K562 (cell line): ENCODE measurements around the gene ARL4D. TPM values are rescaled to one million over a fixed set of nuclear protein-coding genes. Genes with fewer than 3 reads are reported as not detected.

Source experiments
- ATAC-seq: fragments of 200-7000 bp; cut with Tn5 transposase; 3 replicates; pipeline ENCODE4 v1.9.1; 2020; ENCODE audit warnings: moderate library complexity
- BruUV-seq: library from RNA; stranded (reverse); fragments of 400-500 nt; replicated peaks from 2 replicates; lab custom pipeline; 2021; lab: Mats Ljungman, UMichigan
- CTCF ChIA-PET: fragments of 300-600 bp; formaldehyde crosslinking; extraction: SDS; loops from one replicate; lab custom pipeline; 2021; ENCODE audit warnings: low intra/inter-chr PET ratio; lab: Yijun Ruan, JAX
- POLR2A ChIA-PET: fragments of 300-600, 350-650 bp; sonication (Branson Sonifier 250); formaldehyde crosslinking; extraction: SDS; loops from one replicate; lab custom pipeline; 2021; ENCODE audit warnings: antibody characterized with exemption, inconsistent platforms; lab: Yijun Ruan, JAX
- DNase-seq, 4 experiments: peaks; one replicate each; pipeline versions ENCODE4 v3.0.0 to v3.0.0-alpha.2; 2011 to 2018; ENCODE audit warnings: low spot score in 3 of 4, mixed read lengths in 3 of 4; ENCODE audit errors: extremely low read depth in 1 of 4
- FAIRE-seq: peaks from 2 replicates; lab custom pipeline; 2011; peaks lifted over from hg19 to GRCh38; lab: Jason Lieb, UNC
- H2AFZ ChIP-seq: 2 replicates; pipeline ENCODE4 v1.6.0; 2011; ENCODE audit warnings: low read depth, low read length, control low read depth, inconsistent platforms
- H3K27ac ChIP-seq: fragments of 200-600 bp; 3 replicates; pipeline ENCODE4 v1.8.0; 2011; ENCODE audit warnings: low read depth, mild to moderate bottlenecking, control low read depth, inconsistent platforms, low read length, moderate library complexity, mixed read lengths; ENCODE audit errors: extremely low read depth
- H3K27me3 ChIP-seq, 2 experiments: fragments of 300-600 bp in 1 of 2; 2 replicates in 1 of 2; 3 replicates in 1 of 2; pipeline versions ENCODE4 v1.6.0 to v1.8.0; 2011; ENCODE audit warnings: inconsistent platforms in 2 of 2, low read length in 2 of 2, mild to moderate bottlenecking in 1 of 2, mixed read lengths in 1 of 2, moderate library complexity in 1 of 2; ENCODE audit not compliant: control insufficient read depth in 2 of 2, insufficient read depth in 2 of 2
- H3K36me3 ChIP-seq: fragments of 300-600 bp; 3 replicates; pipeline ENCODE4 v1.8.0; 2011; ENCODE audit warnings: mild to moderate bottlenecking, low read length, inconsistent platforms; ENCODE audit not compliant: control insufficient read depth, insufficient read depth
- H3K4me1 ChIP-seq, 2 experiments: fragments of 200-600 bp in 1 of 2; replicated peaks in 1 of 2; 2 replicates in 1 of 2; 3 replicates in 1 of 2; pipeline versions ENCODE4 v1.5.1 to v1.8.0; 2011; ENCODE audit warnings: inconsistent platforms in 2 of 2, low read length in 2 of 2, mild to moderate bottlenecking in 1 of 2, mixed read lengths in 1 of 2, moderate library complexity in 1 of 2; ENCODE audit not compliant: control insufficient read depth in 2 of 2, insufficient read depth in 2 of 2
- H3K4me2 ChIP-seq: 2 replicates; pipeline ENCODE4 v1.6.1; 2011; ENCODE audit warnings: low read length, control low read depth, inconsistent platforms, mixed read lengths; ENCODE audit not compliant: insufficient read depth
- H3K4me3 ChIP-seq: fragments of 200-600 bp; sonication (generic), shearing (Covaris generic); 2 replicates; pipeline ENCODE4 v1.5.1; 2016; ENCODE audit warnings: control low read depth, inconsistent platforms
- H3K79me2 ChIP-seq: fragments of 200-600 bp; 3 replicates; pipeline ENCODE4 v1.8.0; 2011; ENCODE audit warnings: low read length, inconsistent platforms; ENCODE audit not compliant: control insufficient read depth, insufficient read depth
- H3K9ac ChIP-seq, 2 experiments: 2 replicates each; pipeline versions ENCODE4 v1.6.0 to v1.6.1; 2011; ENCODE audit warnings: low read depth in 2 of 2, low read length in 2 of 2, control low read depth in 1 of 2, inconsistent platforms in 1 of 2, mild to moderate bottlenecking in 1 of 2, mixed read lengths in 1 of 2; ENCODE audit not compliant: insufficient read depth in 1 of 2
- H3K9me1 ChIP-seq: one replicate; pipeline ENCODE4 v1.6.0; 2011; ENCODE audit warnings: inconsistent platforms, mild to moderate bottlenecking, low read length, moderate library complexity; ENCODE audit not compliant: control insufficient read depth, insufficient read depth
- H3K9me3 ChIP-seq: replicated peaks from 2 replicates; pipeline ENCODE4 v1.5.1; 2011; ENCODE audit warnings: low read depth, low read length, inconsistent platforms; ENCODE audit not compliant: control insufficient read depth, insufficient read depth
- H4K20me1 ChIP-seq: replicated peaks from 2 replicates; pipeline ENCODE4 v1.6.1; 2011; ENCODE audit warnings: low read length, inconsistent platforms, mixed read lengths; ENCODE audit not compliant: control insufficient read depth, insufficient read depth
- HNRNPH1 ChIP-seq: fragments of 200-400 bp; formaldehyde crosslinking; optimal IDR thresholded peaks from 2 replicates; pipeline ENCODE3; 2017; ENCODE audit warnings: low read depth, mild to moderate bottlenecking, low read length, moderate library complexity
- WGBS: fragments of 100-300 bp; shearing (Covaris generic); methylation state at CpG from one replicate; pipeline ENCODE4 v1.1.6; 2016; ENCODE audit warnings: low coverage, mixed read lengths; ENCODE audit not compliant: insufficient coverage; ENCODE audit errors: missing lambda C conversion rate; 5-methylcytosine and 5-hydroxymethylcytosine counted together
- in situ Hi-C: fragments of 300-500 bp; cut with MboI; formaldehyde crosslinking; loops from 4 replicates; pipeline ENCODE4 v1.15.0; 2018; ENCODE audit warnings: inconsistent platforms, mixed read lengths
- intact Hi-C: fragments of 100-400 bp; cut with micrococcal nuclease; formaldehyde crosslinking; loops from 2 replicates; pipeline ENCODE4 v1.14.2; 2022
- polyA plus RNA-seq, 8 experiments: library from polyadenylated mRNA; depleted of rRNA in 4 of 8; stranded (reverse) in 5 of 8; unstranded in 3 of 8; fragments of >200 nt; fragmentation: Nextera tagmentation in 2 of 8; fragmentation: Illumina TruSeq in 1 of 8; extraction: Ambion mirVana in 2 of 8; extraction: Trizol in 1 of 8; gene quantifications; 2 replicates each; pipeline versions ENCODE4 v1.2.1 to v1.2.3, GENCODE V29; 2011 to 2014; ENCODE audit warnings: inconsistent platforms in 1 of 8, missing spikeins in 1 of 8
- total RNA-seq, 7 experiments: library from RNA; depleted of rRNA in 6 of 7; stranded (reverse); fragments of >200 nt in 6 of 7; fragmentation: Illumina TruSeq in 2 of 7; extraction: Trizol in 2 of 7; gene quantifications; 2 replicates each; pipeline versions ENCODE4 v1.2.1 to v1.2.3, GENCODE V29; 2011 to 2021; ENCODE audit warnings: low replicate concordance in 1 of 7
- TF ChIP-seq, protein P1 (sequence below), 3 experiments: IDR thresholded peaks in 2 of 3; conservative IDR thresholded peaks in 1 of 3; 2 replicates each; pipeline ENCODE4 v1.5.1; 2011 to 2012; ENCODE audit warnings: low read length in 3 of 3, mild to moderate bottlenecking in 3 of 3, control low read depth in 2 of 3, improper control_type of control experiment in 1 of 3, inconsistent platforms in 1 of 3, low read depth in 1 of 3, mixed read lengths in 1 of 3, moderate library complexity in 1 of 3; ENCODE audit not compliant: insufficient read depth in 2 of 3

The ARL4D gene
- total and polyA plus RNA-seq, 9 of the 15 experiments (the other 6 are each of a cell fraction or from before 2014, with no cell fraction given) = 0.07 to 0.53 (median 0.28) TPM; not detected in 1

GRCh38 chr17:43428524-43428923 lies 29.7 kb downstream of the ARL4D start:
- Histone ChIP-seq H3K4me2 (no peak overlapping the region), H3K4me3 (no peak overlapping the region), H3K27ac (no peak overlapping the region), H3K36me3 (no peaks in the 10 kb centered on the region), H3K27me3 (peaks cover 21 to 47% of the 10 kb centered on the region in 2 experiments), H3K9me1 (no peaks in the 10 kb centered on the region), H3K79me2 (no peaks in the 10 kb centered on the region), H2AFZ (no peak overlapping the region), H3K9me3 (no peaks in the 10 kb centered on the region), H3K9ac (no peak overlapping the region), H4K20me1 (no peaks in the 10 kb centered on the region), H3K4me1 (no peaks in the 10 kb centered on the region; a peak in 1 of 5 replicates)
- intact Hi-C loops = no loop called here
- BruUV-seq = no TSS peak
- ChIA-PET POLR2A (no interaction called here), CTCF (interaction anchor here (0.7 to 1.2 kb wide), 2 partner anchors 35 to 58 kb away, joined by 3 to 5 read pairs; no protein-coding TSS in a partner anchor)
- ATAC-seq (no peak), DNase-seq (no peak), FAIRE-seq (no peak)
- WGBS = 3% methylated on average over 5 of the region's 5 CpGs
- in situ Hi-C loops = no loop called here
- TF ChIP-seq, protein P1, sequence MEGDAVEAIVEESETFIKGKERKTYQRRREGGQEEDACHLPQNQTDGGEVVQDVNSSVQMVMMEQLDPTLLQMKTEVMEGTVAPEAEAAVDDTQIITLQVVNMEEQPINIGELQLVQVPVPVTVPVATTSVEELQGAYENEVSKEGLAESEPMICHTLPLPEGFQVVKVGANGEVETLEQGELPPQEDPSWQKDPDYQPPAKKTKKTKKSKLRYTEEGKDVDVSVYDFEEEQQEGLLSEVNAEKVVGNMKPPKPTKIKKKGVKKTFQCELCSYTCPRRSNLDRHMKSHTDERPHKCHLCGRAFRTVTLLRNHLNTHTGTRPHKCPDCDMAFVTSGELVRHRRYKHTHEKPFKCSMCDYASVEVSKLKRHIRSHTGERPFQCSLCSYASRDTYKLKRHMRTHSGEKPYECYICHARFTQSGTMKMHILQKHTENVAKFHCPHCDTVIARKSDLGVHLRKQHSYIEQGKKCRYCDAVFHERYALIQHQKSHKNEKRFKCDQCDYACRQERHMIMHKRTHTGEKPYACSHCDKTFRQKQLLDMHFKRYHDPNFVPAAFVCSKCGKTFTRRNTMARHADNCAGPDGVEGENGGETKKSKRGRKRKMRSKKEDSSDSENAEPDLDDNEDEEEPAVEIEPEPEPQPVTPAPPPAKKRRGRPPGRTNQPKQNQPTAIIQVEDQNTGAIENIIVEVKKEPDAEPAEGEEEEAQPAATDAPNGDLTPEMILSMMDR (IDR thresholded peaks at IDR 0.05 in 2 of 3, conservative IDR thresholded peaks at IDR 0.05 in 1 of 3; ENCODE audit: insufficient read depth in 2 of 3, low read depth in 1 of 3, low read length in 3 of 3) = peak in 1 of 3 experiments; percentile 28; a peak in 1 of 6 replicates
- TF ChIP-seq HNRNPH1 = no peak
